Caco-2 (cell line): ENCODE data around the gene GOLT1B. TPM values are rescaled to one million over a fixed set of nuclear protein-coding genes. Genes with fewer than 3 reads are reported as not detected.

ENCODE experiments used
- BruUV-seq: library from RNA; stranded (reverse); fragments of 400-500 nt; replicated peaks from 2 replicates; lab custom pipeline; 2021; lab: Mats Ljungman, UMichigan
- CTCF ChIA-PET: fragments of 300-600 bp; sonication (Branson Sonifier 250); formaldehyde crosslinking; loops from one replicate; lab custom pipeline; 2022; ENCODE audit warnings: antibody characterized with exemption; lab: Charles Lee
- POLR2A ChIA-PET: fragments of 300-600 bp; sonication (Branson Sonifier 250); formaldehyde crosslinking; loops from one replicate; lab custom pipeline; 2022; ENCODE audit warnings: antibody characterized with exemption; lab: Charles Lee
- DNase-seq, 2 experiments: peaks; one replicate each; pipeline versions ENCODE4 v3.0.0 to v3.0.0-alpha.2; 2020 to 2022
- H3K27me3 ChIP-seq: replicated peaks from 2 replicates; pipeline ENCODE4 v1.6.0; 2011; ENCODE audit warnings: low read length; ENCODE audit not compliant: control insufficient read depth, insufficient read depth
- H3K36me3 ChIP-seq: 2 replicates; pipeline ENCODE4 v1.5.1; 2011; ENCODE audit warnings: low read length; ENCODE audit not compliant: control insufficient read depth, insufficient read depth
- H3K4me1 ChIP-seq: fragments of 250-450 bp; sonication (Bioruptor Pico); 2 replicates; pipeline ENCODE4 v1.5.1; 2020; ENCODE audit warnings: mild to moderate bottlenecking
- H3K4me3 ChIP-seq: 2 replicates; pipeline ENCODE4 v1.5.1; 2011; ENCODE audit warnings: low read depth, mild to moderate bottlenecking, control low read depth, low read length
- H3K9me3 ChIP-seq: fragments of 250-450 bp; sonication (Bioruptor Pico); 2 replicates; pipeline ENCODE4 v1.5.1; 2020; ENCODE audit warnings: mild to moderate bottlenecking, moderate library complexity
- H3K27ac Mint-ChIP-seq: one replicate; pipeline ENCODE4 v1.8.0; 2022; ENCODE audit warnings: mixed read lengths; ENCODE audit not compliant: unreplicated experiment
- H3K27me3 Mint-ChIP-seq: one replicate; pipeline ENCODE4 v1.8.0; 2022; ENCODE audit warnings: mixed read lengths; ENCODE audit not compliant: insufficient read depth, unreplicated experiment
- H3K36me3 Mint-ChIP-seq: one replicate; pipeline ENCODE4 v1.8.0; 2022; ENCODE audit warnings: mild to moderate bottlenecking, mixed read lengths; ENCODE audit not compliant: insufficient read depth, unreplicated experiment
- H3K4me1 Mint-ChIP-seq: one replicate; pipeline ENCODE4 v1.8.0; 2022; ENCODE audit warnings: low read depth, mixed read lengths; ENCODE audit not compliant: unreplicated experiment
- H3K4me3 Mint-ChIP-seq: one replicate; pipeline ENCODE4 v1.8.0; 2022; ENCODE audit warnings: mild to moderate bottlenecking, moderate library complexity, mixed read lengths; ENCODE audit not compliant: unreplicated experiment
- H3K9me3 Mint-ChIP-seq: one replicate; pipeline ENCODE4 v1.8.0; 2022; ENCODE audit warnings: mixed read lengths; ENCODE audit not compliant: unreplicated experiment
- CTCF ChIP-seq, 2 experiments: fragments of 200-600 bp in 1 of 2; IDR thresholded peaks; 1 replicate in 1 of 2; 2 replicates in 1 of 2; pipeline versions ENCODE4 v1.5.1 to v1.8.0; 2011 to 2022; ENCODE audit warnings: antibody characterized with exemption in 1 of 2, control low read depth in 1 of 2, inconsistent platforms in 1 of 2, low read depth in 1 of 2, low read length in 1 of 2, mild to moderate bottlenecking in 1 of 2, moderate library complexity in 1 of 2; ENCODE audit not compliant: insufficient read depth in 1 of 2, severe bottlenecking in 1 of 2, unreplicated experiment in 1 of 2
- intact Hi-C: fragments of 100-400 bp; cut with micrococcal nuclease; formaldehyde crosslinking; loops from one replicate; pipeline ENCODE4 v1.10.0; 2022; ENCODE audit not compliant: unreplicated experiment
- total RNA-seq: library from RNA; stranded (reverse); gene quantifications from 2 replicates; pipeline ENCODE4 v1.2.3, GENCODE V29; 2022

GOLT1B gene
- total RNA-seq, 1 experiment from 2014 or later = 81.7 TPM

GRCh38 chr12:21478756-21479455 lies 22.7 kb upstream of the GOLT1B start:
- Mint-ChIP-seq H3K27me3 (no peaks in the 10 kb centered on the region), H3K9me3 (no peaks in the 10 kb centered on the region), H3K4me3 (no peak overlapping the region), H3K36me3 (no peaks in the 10 kb centered on the region), H3K4me1 (no peaks in the 10 kb centered on the region), H3K27ac (no peak overlapping the region)
- ChIA-PET POLR2A (no interaction called here), CTCF (no interaction called here)
- H3K4me3 ChIP-seq = no peak overlapping the region
- BruUV-seq = no TSS peak
- H3K36me3 ChIP-seq = no peaks in the 10 kb centered on the region
- intact Hi-C loops = no loop called here
- H3K4me1 ChIP-seq = no peaks in the 10 kb centered on the region
- H3K9me3 ChIP-seq = no peaks in the 10 kb centered on the region
- DNase-seq = no peak
- H3K27me3 ChIP-seq = no peaks in the 10 kb centered on the region
- no peak for TF ChIP-seq CTCF (IDR thresholded peaks at IDR 0.05; ENCODE audit: insufficient read depth in 1 of 2, low read depth in 1 of 2, low read length in 1 of 2, severe bottlenecking in 1 of 2, unreplicated experiment in 1 of 2)

GRCh38 chr12:21483531-21483930 lies 18.1 kb upstream of the GOLT1B start:
- Mint-ChIP-seq H3K4me3 (no peak overlapping the region), H3K9me3 (no peaks in the 10 kb centered on the region), H3K4me1 (no peaks in the 10 kb centered on the region), H3K27me3 (no peaks in the 10 kb centered on the region), H3K36me3 (peaks cover 8% of the 10 kb centered on the region), H3K27ac (no peak overlapping the region)
- ChIA-PET POLR2A (no interaction called here), CTCF (no interaction called here)
- Histone ChIP-seq H3K9me3 (no peaks in the 10 kb centered on the region), H3K27me3 (no peaks in the 10 kb centered on the region), H3K4me1 (no peaks in the 10 kb centered on the region), H3K4me3 (no peak overlapping the region), H3K36me3 (no peaks in the 10 kb centered on the region; the same call in 1 of the 2 replicates)
- no peak for TF ChIP-seq CTCF (IDR thresholded peaks at IDR 0.05; ENCODE audit: insufficient read depth in 1 of 2, low read depth in 1 of 2, low read length in 1 of 2, severe bottlenecking in 1 of 2, unreplicated experiment in 1 of 2)
- BruUV-seq = no TSS peak
- DNase-seq = no peak
- intact Hi-C loops = no loop called here

- H3K9me3 Mint-ChIP-seq = no peaks in the 10 kb centered on the region
- Histone ChIP-seq H3K4me3 (no peak overlapping the region), H3K36me3 (no peaks in the 10 kb centered on the region; the same call in 1 of the 2 replicates), H3K27me3 (no peaks in the 10 kb centered on the region), H3K9me3 (no peaks in the 10 kb centered on the region), H3K4me1 (no peaks in the 10 kb centered on the region)
- no peak for TF ChIP-seq CTCF (IDR thresholded peaks at IDR 0.05; ENCODE audit: insufficient read depth in 1 of 2, low read depth in 1 of 2, low read length in 1 of 2, severe bottlenecking in 1 of 2, unreplicated experiment in 1 of 2)
- peaks cover 20% of the 10 kb centered on the region for H3K36me3 Mint-ChIP-seq
- H3K4me3 Mint-ChIP-seq = no peak overlapping the region
- intact Hi-C loops = no loop called here
- ChIA-PET POLR2A (no interaction called here), CTCF (no interaction called here)
- no TSS peak for BruUV-seq
- H3K27ac Mint-ChIP-seq = no peak overlapping the region
- H3K27me3 Mint-ChIP-seq = no peaks in the 10 kb centered on the region
- H3K4me1 Mint-ChIP-seq = no peaks in the 10 kb centered on the region
- DNase-seq = no peak
Measured at GRCh38 chr12:21485998-21486397, 15.6 kb upstream of the GOLT1B start.
